ENCODE data around the gene TMX3. TPM values are rescaled to one million over a fixed set of nuclear protein-coding genes. Genes with fewer than 3 reads are reported as not detected.

TMX3 gene
- total RNA-seq, 1 donor from 2014 or later = 56.4 TPM

DNA sequence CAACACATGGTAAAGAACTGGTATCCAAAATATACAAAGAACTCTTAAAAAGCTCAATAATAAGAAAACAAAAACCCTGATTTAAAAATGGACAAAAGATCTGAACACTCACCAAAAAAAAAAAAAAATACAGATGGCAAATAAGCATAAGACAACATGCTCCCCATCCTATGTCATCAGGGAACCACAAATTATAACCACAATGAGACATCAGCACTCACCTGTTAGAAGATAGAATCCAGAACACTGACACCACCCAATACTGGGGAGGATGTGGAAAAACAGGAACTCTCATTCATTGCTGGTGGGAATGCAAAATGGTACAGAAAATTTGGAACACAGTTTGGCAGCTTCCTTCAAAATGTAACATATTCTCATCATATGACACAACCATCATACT lies 66.7 kb downstream of the TMX3 start:
- ATAC-seq (no peak), DNase-seq (no peak)
- no peaks in the 10 kb centered on the region for H3K9me3 ChIP-seq
- no peaks in the 10 kb centered on the region for H3K4me1 ChIP-seq
- intact Hi-C loops (cut with DNase I) = no loop called here
- no peaks in the 10 kb centered on the region for H3K36me3 ChIP-seq
- H3K27me3 ChIP-seq = no peaks in the 10 kb centered on the region
- H3K27ac ChIP-seq = no peak overlapping the region
- TF ChIP-seq, protein P1, sequence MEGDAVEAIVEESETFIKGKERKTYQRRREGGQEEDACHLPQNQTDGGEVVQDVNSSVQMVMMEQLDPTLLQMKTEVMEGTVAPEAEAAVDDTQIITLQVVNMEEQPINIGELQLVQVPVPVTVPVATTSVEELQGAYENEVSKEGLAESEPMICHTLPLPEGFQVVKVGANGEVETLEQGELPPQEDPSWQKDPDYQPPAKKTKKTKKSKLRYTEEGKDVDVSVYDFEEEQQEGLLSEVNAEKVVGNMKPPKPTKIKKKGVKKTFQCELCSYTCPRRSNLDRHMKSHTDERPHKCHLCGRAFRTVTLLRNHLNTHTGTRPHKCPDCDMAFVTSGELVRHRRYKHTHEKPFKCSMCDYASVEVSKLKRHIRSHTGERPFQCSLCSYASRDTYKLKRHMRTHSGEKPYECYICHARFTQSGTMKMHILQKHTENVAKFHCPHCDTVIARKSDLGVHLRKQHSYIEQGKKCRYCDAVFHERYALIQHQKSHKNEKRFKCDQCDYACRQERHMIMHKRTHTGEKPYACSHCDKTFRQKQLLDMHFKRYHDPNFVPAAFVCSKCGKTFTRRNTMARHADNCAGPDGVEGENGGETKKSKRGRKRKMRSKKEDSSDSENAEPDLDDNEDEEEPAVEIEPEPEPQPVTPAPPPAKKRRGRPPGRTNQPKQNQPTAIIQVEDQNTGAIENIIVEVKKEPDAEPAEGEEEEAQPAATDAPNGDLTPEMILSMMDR (IDR thresholded peaks at IDR 0.05) = no peak
- no peak overlapping the region for H3K4me3 ChIP-seq

DNA sequence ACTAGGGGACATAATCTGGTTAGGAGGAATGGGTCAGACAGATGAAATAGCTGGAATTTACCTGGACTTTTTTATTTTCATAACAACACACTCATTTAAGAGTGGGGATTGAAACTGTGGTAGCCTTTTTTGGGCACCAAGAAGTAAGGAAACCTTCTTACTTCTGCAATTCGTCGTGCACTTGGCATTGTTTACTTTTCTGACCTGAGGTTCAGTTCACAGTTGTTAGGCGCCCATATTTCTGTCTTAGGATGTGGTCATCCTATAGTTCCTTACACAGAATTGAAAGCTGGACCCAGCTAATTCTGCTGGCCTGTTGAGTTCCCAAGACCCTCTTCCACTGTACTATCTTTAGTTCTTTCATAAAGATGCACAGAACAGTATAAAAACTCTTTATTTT lies 72.9 kb downstream of the TMX3 start:
- intact Hi-C loops (cut with DNase I) = no loop called here
- Histone ChIP-seq H3K27me3 (no peaks in the 10 kb centered on the region), H3K36me3 (no peaks in the 10 kb centered on the region), H3K4me1 (no peaks in the 10 kb centered on the region), H3K4me3 (no peak overlapping the region), H3K27ac (no peak overlapping the region), H3K9me3 (no peaks in the 10 kb centered on the region)
- ATAC-seq (no peak), DNase-seq (no peak)
- TF ChIP-seq, protein P1 (IDR thresholded peaks at IDR 0.05) = no peak

DNA sequence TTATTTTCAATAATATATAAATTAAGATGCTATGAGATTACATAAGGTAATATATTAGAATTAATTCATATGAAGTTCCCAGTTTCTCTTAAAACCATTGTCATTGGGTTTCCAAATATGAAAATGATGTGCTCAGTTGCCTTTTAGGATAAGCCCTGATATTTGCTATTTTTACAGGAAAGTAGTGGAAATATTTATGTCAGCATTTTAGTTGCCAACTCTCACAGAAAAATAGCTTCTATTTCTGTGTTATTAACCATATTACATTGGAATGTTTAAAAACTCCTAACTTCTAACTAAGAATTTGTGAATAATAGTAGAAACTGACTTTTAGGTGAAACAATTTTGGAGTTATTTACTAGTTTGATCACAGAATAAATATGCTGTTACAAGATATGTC lies 74.0 kb downstream of the TMX3 start:
- Histone ChIP-seq H3K36me3 (no peaks in the 10 kb centered on the region), H3K4me1 (no peaks in the 10 kb centered on the region), H3K4me3 (no peak overlapping the region), H3K9me3 (no peaks in the 10 kb centered on the region), H3K27me3 (no peaks in the 10 kb centered on the region), H3K27ac (no peak overlapping the region)
- no peak for ATAC-seq
- intact Hi-C loops (cut with DNase I) = no loop called here
- TF ChIP-seq, protein P1 (IDR thresholded peaks at IDR 0.05) = no peak
- DNase-seq = no peak

DNA sequence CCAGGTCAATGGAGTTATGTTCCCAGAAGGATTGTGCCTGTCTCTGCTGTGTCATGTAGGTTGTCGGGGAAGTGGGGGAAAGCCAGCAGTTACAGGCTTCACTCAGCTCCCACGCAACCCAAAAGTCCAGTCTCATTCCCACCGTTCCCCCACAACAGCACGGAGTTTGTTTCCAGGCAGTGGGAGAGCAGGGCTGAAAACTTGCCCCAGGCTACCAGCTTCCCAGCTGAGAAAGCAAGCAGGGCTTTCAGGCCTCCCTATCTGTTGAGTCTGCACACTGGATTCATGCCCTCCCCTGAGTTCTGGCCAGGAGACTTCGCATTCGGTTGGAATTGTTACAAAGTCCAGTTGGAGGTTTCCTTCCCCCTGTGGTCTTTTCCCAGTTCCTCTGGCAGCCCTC lies 76.3 kb downstream of the TMX3 start:
- intact Hi-C loops (cut with DNase I) = no loop called here
- DNase-seq = no peak
- Histone ChIP-seq H3K36me3 (no peaks in the 10 kb centered on the region), H3K9me3 (no peaks in the 10 kb centered on the region), H3K4me3 (no peak overlapping the region), H3K27me3 (no peaks in the 10 kb centered on the region), H3K4me1 (no peaks in the 10 kb centered on the region), H3K27ac (no peak overlapping the region)
- TF ChIP-seq, protein P1 (IDR thresholded peaks at IDR 0.05) = no peak
- ATAC-seq = no peak

DNA sequence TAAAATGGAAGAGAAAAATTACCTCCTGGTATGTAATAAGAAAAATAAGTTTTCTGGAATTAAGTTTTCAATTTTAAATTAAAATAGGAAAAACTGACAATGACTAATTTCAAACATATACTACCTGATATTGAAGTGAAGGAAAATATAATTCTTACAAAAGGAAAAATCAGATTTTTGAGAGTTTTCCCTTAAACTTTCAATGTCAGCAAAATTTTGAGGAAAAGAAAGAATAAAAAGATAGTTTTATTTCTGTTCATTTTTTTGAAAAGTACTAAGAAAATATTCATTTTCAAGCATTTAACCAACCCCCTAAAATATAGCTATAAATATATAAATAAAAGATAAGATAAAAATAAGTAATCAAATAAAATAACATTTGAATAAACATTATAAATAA lies 87.1 kb downstream of the TMX3 start:
- H3K9me3 ChIP-seq = no peaks in the 10 kb centered on the region
- intact Hi-C loops (cut with DNase I) = no loop called here
- TF ChIP-seq, protein P1 (IDR thresholded peaks at IDR 0.05) = no peak
- no peak for DNase-seq
- H3K27me3 ChIP-seq = no peaks in the 10 kb centered on the region
- no peaks in the 10 kb centered on the region for H3K4me1 ChIP-seq
- H3K27ac ChIP-seq = no peak overlapping the region
- no peak overlapping the region for H3K4me3 ChIP-seq
- H3K36me3 ChIP-seq = no peaks in the 10 kb centered on the region
- ATAC-seq = no peak

Other genes with a start within 250 kb of the TMX3 start
- gene CCDC102B, start 83.0 kb upstream of the TMX3 start, total RNA-seq = 43.7 TPM

All from upper lobe of right lung (tissue), 1 donor.